Suprapubic skin (tissue), 4 donors: ENCODE measurements around the gene RAB35.

Experiments used
- EP300 ChIP-seq: sonication (generic); formaldehyde crosslinking; IDR thresholded peaks from one replicate; pipeline ENCODE4 v1.6.1; 2017; ENCODE audit warnings: antibody characterized with exemption
- POLR2A ChIP-seq, 2 donors: fragments of 450-650 bp; IDR thresholded peaks; one replicate each; pipeline ENCODE4 v1.6.1; 2017; ENCODE audit warnings: antibody characterized with exemption in 2 of 2, mild to moderate bottlenecking in 2 of 2, moderate library complexity in 2 of 2
- POLR2AphosphoS5 ChIP-seq, 3 donors: sonication (generic); formaldehyde crosslinking; IDR thresholded peaks; one replicate each; pipeline ENCODE4 v1.6.1; 2017; ENCODE audit warnings: antibody characterized with exemption in 3 of 3
- TF ChIP-seq, protein P1 (sequence below), 2 donors: fragments of 200-600 bp in 1 of 2; fragments of 450-650 bp in 1 of 2; sonication (generic) in 1 of 2; IDR thresholded peaks; one replicate each; pipeline ENCODE4 v1.5.1; 2016 to 2019; ENCODE audit warnings: antibody characterized with exemption in 2 of 2, mild to moderate bottlenecking in 1 of 2, moderate library complexity in 1 of 2

DNA sequence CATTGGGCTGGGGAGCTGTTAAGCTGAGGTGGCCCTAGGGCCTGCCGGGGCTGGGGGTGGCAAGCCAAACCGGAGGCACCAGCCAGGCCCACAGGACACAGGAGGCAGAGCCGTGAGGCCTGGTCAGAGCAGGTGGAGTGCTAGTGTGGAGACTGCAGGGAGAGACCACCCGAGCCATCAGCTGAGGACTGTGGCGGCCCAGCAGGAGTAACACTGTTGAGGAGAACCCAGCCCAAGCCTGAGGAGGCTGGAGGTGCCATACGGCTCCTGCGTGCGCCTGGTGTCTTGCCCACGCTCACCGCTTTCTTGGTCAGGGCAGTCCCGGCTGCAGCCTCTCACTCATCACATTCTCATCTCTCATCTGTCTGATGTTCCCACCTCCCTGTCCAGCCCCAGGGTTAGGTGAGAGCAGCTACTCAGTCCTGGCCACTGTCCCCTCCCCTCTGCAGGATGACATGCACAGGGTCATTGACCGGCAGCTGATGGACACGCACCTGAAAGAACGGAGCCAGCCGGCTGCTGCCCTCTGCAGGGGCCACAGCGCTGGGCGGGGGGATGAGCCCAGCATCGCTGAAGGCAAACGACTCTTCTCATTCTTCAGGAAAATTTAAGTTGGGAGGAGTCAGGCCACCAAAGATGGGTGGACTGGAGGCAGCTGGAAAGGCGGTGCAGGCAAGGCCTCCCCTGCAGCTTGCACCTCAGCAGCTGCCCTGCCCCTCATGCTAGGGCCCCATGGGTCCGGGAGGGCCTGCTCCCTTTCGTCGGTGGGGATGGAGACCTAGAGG, 23.8 kb downstream of the RAB35 start:
- TF ChIP-seq POLR2AphosphoS5 (IDR thresholded peaks at IDR 0.05): no peak
- no peak for TF ChIP-seq POLR2A (IDR thresholded peaks at IDR 0.05)
- TF ChIP-seq, protein P1, sequence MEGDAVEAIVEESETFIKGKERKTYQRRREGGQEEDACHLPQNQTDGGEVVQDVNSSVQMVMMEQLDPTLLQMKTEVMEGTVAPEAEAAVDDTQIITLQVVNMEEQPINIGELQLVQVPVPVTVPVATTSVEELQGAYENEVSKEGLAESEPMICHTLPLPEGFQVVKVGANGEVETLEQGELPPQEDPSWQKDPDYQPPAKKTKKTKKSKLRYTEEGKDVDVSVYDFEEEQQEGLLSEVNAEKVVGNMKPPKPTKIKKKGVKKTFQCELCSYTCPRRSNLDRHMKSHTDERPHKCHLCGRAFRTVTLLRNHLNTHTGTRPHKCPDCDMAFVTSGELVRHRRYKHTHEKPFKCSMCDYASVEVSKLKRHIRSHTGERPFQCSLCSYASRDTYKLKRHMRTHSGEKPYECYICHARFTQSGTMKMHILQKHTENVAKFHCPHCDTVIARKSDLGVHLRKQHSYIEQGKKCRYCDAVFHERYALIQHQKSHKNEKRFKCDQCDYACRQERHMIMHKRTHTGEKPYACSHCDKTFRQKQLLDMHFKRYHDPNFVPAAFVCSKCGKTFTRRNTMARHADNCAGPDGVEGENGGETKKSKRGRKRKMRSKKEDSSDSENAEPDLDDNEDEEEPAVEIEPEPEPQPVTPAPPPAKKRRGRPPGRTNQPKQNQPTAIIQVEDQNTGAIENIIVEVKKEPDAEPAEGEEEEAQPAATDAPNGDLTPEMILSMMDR (IDR thresholded peaks at IDR 0.05): no peak
- no peak for TF ChIP-seq EP300
